H1 (cell line): ENCODE measurements around the gene TRMT10B. TPM values are rescaled to one million over a fixed set of nuclear protein-coding genes. Genes with fewer than 3 reads are reported as not detected.

Experiments
- CTCF ChIA-PET: fragments of 300-600 bp; sonication (Branson Sonifier 250); formaldehyde crosslinking; loops from one replicate; lab custom pipeline; 2021; ENCODE audit not compliant: partially characterized antibody; lab: Charles Lee
- POLR2A ChIA-PET: fragments of 300-600 bp; sonication (Branson Sonifier 250); formaldehyde crosslinking; loops from one replicate; lab custom pipeline; 2021; ENCODE audit warnings: inconsistent platforms; ENCODE audit not compliant: partially characterized antibody; lab: Charles Lee
- DNase-seq, 2 experiments: peaks; one replicate each; pipeline versions ENCODE4 v3.0.0 to v3.0.0-alpha.2; 2010 to 2022; ENCODE audit warnings: low spot score in 2 of 2, low read depth in 1 of 2, mixed read lengths in 1 of 2
- FAIRE-seq: peaks from 2 replicates; lab custom pipeline; 2011; peaks lifted over from hg19 to GRCh38; lab: Jason Lieb, UNC
- H2AFZ ChIP-seq: 2 replicates; pipeline ENCODE4 v1.8.1; 2012; ENCODE audit warnings: low read length, inconsistent platforms
- H2AK5ac ChIP-seq: 2 replicates; pipeline ENCODE4 v1.6.1; 2013; ENCODE audit warnings: low read depth, low read length
- H2BK120ac ChIP-seq: replicated peaks from 2 replicates; pipeline ENCODE3; 2013; ENCODE audit warnings: low read depth, low read length, inconsistent platforms
- H2BK12ac ChIP-seq: 2 replicates; pipeline ENCODE4 v1.6.1; 2013; ENCODE audit warnings: low read depth, low read length
- H2BK15ac ChIP-seq: 2 replicates; pipeline ENCODE4 v1.6.1; 2013; ENCODE audit warnings: low read length
- H2BK20ac ChIP-seq: 2 replicates; pipeline ENCODE4 v1.6.1; 2013; ENCODE audit warnings: low read length
- H2BK5ac ChIP-seq: 2 replicates; pipeline ENCODE4 v1.6.1; 2013; ENCODE audit warnings: low read depth, low read length
- H3K14ac ChIP-seq: 2 replicates; pipeline ENCODE4 v1.6.1; 2013; ENCODE audit warnings: inconsistent platforms; ENCODE audit not compliant: insufficient read length
- H3K18ac ChIP-seq: 2 replicates; pipeline ENCODE4 v1.6.1; 2013; ENCODE audit warnings: low read length; ENCODE audit errors: extremely low read depth
- H3K23ac ChIP-seq: 2 replicates; pipeline ENCODE4 v1.6.1; 2013; ENCODE audit warnings: inconsistent platforms; ENCODE audit not compliant: insufficient read length
- H3K23me2 ChIP-seq: 2 replicates; pipeline ENCODE4 v1.6.1; 2013; ENCODE audit warnings: low read depth, low read length
- H3K27ac ChIP-seq: 2 replicates; pipeline ENCODE4 v1.6.1; 2011; ENCODE audit warnings: low read depth, low read length, inconsistent platforms
- H3K27me3 ChIP-seq, 4 experiments: replicated peaks in 1 of 4; 1 replicate in 1 of 4; 2 replicates in 3 of 4; pipeline versions ENCODE4 v1.6.1 to v1.8.1; 2011 to 2013; ENCODE audit warnings: low read length in 3 of 4, mild to moderate bottlenecking in 3 of 4, inconsistent platforms in 2 of 4, mixed read lengths in 2 of 4, moderate library complexity in 1 of 4; ENCODE audit not compliant: control insufficient read depth in 3 of 4, insufficient read depth in 3 of 4; ENCODE audit errors: extremely low read depth in 1 of 4
- H3K36me3 ChIP-seq, 4 experiments: 2 replicates each; pipeline versions ENCODE4 v1.6.1 to v1.8.1; 2011 to 2013; ENCODE audit warnings: mild to moderate bottlenecking in 4 of 4, low read length in 3 of 4, moderate library complexity in 2 of 4, control low read depth in 1 of 4, inconsistent platforms in 1 of 4; ENCODE audit not compliant: insufficient read depth in 4 of 4, control insufficient read depth in 2 of 4
- H3K4ac ChIP-seq: replicated peaks from 2 replicates; pipeline ENCODE3; 2013; ENCODE audit warnings: low read length, low read depth, mixed read lengths, inconsistent platforms; ENCODE audit not compliant: insufficient read length
- H3K4me1 ChIP-seq, 4 experiments: replicated peaks in 1 of 4; 1 replicate in 1 of 4; 2 replicates in 3 of 4; pipeline versions ENCODE4 v1.6.1 to v1.8.1; 2011 to 2013; ENCODE audit warnings: low read length in 3 of 4, inconsistent platforms in 2 of 4, mixed read lengths in 1 of 4; ENCODE audit not compliant: insufficient read depth in 4 of 4, control insufficient read depth in 3 of 4
- H3K4me2 ChIP-seq, 2 experiments: 2 replicates each; pipeline versions ENCODE4 v1.6.1 to v1.8.1; 2011 to 2013; ENCODE audit warnings: low read depth in 2 of 2, low read length in 2 of 2, control low read depth in 1 of 2, inconsistent platforms in 1 of 2, mild to moderate bottlenecking in 1 of 2; ENCODE audit not compliant: insufficient read depth in 1 of 2
- H3K4me3 ChIP-seq, 4 experiments: fragments of 200-600, 300-600 bp in 1 of 4; sonication (generic), shearing (Covaris generic), sonication (Bioruptor Twin) in 1 of 4; 2 replicates each; pipeline versions ENCODE4 v1.5.1 to v1.8.1; 2011 to 2016; ENCODE audit warnings: low read length in 4 of 4, low read depth in 3 of 4, control low read depth in 2 of 4, inconsistent platforms in 2 of 4, mild to moderate bottlenecking in 2 of 4, mixed read lengths in 1 of 4, moderate library complexity in 1 of 4; ENCODE audit not compliant: insufficient read depth in 2 of 4; ENCODE audit errors: extremely low read depth in 1 of 4
- H3K56ac ChIP-seq: replicated peaks from 2 replicates; pipeline ENCODE3; 2013; ENCODE audit warnings: low read depth, mild to moderate bottlenecking, mixed read lengths, low read length, inconsistent platforms; ENCODE audit not compliant: insufficient read length
- H3K79me1 ChIP-seq: 2 replicates; pipeline ENCODE4 v1.6.1; 2013; ENCODE audit warnings: low read depth, low read length, control low read depth
- H3K79me2 ChIP-seq, 2 experiments: 2 replicates each; pipeline versions ENCODE4 v1.6.1 to v1.8.1; 2012 to 2013; ENCODE audit warnings: low read length in 2 of 2, mild to moderate bottlenecking in 2 of 2, inconsistent platforms in 1 of 2; ENCODE audit not compliant: insufficient read depth in 2 of 2, control insufficient read depth in 1 of 2
- H3K9ac ChIP-seq, 4 experiments: replicated peaks in 1 of 4; 1 replicate in 1 of 4; 2 replicates in 3 of 4; pipeline versions ENCODE4 v1.6.1 to v1.8.1; 2011 to 2013; ENCODE audit warnings: low read depth in 3 of 4, low read length in 3 of 4, control low read depth in 2 of 4, mild to moderate bottlenecking in 2 of 4, moderate library complexity in 2 of 4, inconsistent platforms in 1 of 4; ENCODE audit errors: extremely low read depth in 1 of 4
- H3K9me3 ChIP-seq, 2 experiments: 2 replicates each; pipeline versions ENCODE4 v1.6.1 to v1.8.1; 2012 to 2013; ENCODE audit warnings: mild to moderate bottlenecking in 2 of 2, moderate library complexity in 2 of 2, control low read depth in 1 of 2, inconsistent platforms in 1 of 2, low read depth in 1 of 2, low read length in 1 of 2, mixed read lengths in 1 of 2; ENCODE audit not compliant: insufficient read depth in 2 of 2
- H4K20me1 ChIP-seq, 2 experiments: replicated peaks in 1 of 2; 2 replicates each; pipeline versions ENCODE3 to v1.8.1; 2011 to 2013; ENCODE audit warnings: inconsistent platforms in 2 of 2, low read length in 2 of 2, mild to moderate bottlenecking in 1 of 2; ENCODE audit not compliant: insufficient read depth in 2 of 2, control insufficient read depth in 1 of 2
- H4K5ac ChIP-seq: 2 replicates; pipeline ENCODE4 v1.6.1; 2013; ENCODE audit warnings: low read length, low read depth, mixed read lengths, inconsistent platforms; ENCODE audit not compliant: insufficient read length
- H4K8ac ChIP-seq: 2 replicates; pipeline ENCODE4 v1.8.0; 2013; ENCODE audit warnings: mild to moderate bottlenecking, moderate library complexity, low read length, inconsistent platforms; ENCODE audit not compliant: insufficient read depth; ENCODE audit errors: extremely low read depth
- H4K91ac ChIP-seq: replicated peaks from 2 replicates; pipeline ENCODE3; 2013; ENCODE audit warnings: low read length, mixed read lengths, inconsistent platforms; ENCODE audit not compliant: insufficient read length
- MAFK ChIP-seq: IDR thresholded peaks from 2 replicates; pipeline ENCODE4 v1.6.1; 2012; ENCODE audit warnings: low read depth, mild to moderate bottlenecking, improper control_type of control experiment, low read length
- SP1 ChIP-seq: IDR thresholded peaks from 2 replicates; pipeline ENCODE4 v1.6.1; 2011; ENCODE audit warnings: low read depth, low read length
- WGBS, 2 experiments: shearing (Covaris generic) in 1 of 2; methylation state at CpG; one replicate each; pipeline versions ENCODE4 v1.1.6 to v1.1.7; 2013 to 2015; ENCODE audit warnings: low lambda C conversion rate in 2 of 2, mixed read lengths in 2 of 2, inconsistent platforms in 1 of 2, low coverage in 1 of 2, missing lambda C conversion rate in 1 of 2; ENCODE audit not compliant: insufficient replicate concordance in 2 of 2, insufficient coverage in 1 of 2, insufficient read length in 1 of 2; ENCODE audit errors: extremely low coverage in 1 of 2, missing lambda C conversion rate in 1 of 2; 5-methylcytosine and 5-hydroxymethylcytosine counted together
- polyA plus RNA-seq, 7 experiments: library from polyadenylated mRNA; depleted of rRNA in 3 of 7; stranded (reverse) in 5 of 7; unstranded in 2 of 7; fragments of >200 nt in 5 of 7; fragments of 200-250 nt in 2 of 7; gene quantifications; 1 replicate in 5 of 7; 2 replicates in 1 of 7; 4 replicates in 1 of 7; pipeline versions ENCODE4 v1.2.1 to v1.2.3, GENCODE V29; 2011 to 2013; ENCODE audit warnings: missing spikeins in 2 of 7, mixed read lengths in 2 of 7
- total RNA-seq: library from RNA; stranded (reverse); fragmentation: NEBNext Ultra II Directional; extraction: Animal tissue kit (Norgen Biotek cat#: 25700); gene quantifications from 2 replicates; pipeline ENCODE4 v1.2.1, GENCODE V29; 2021

TRMT10B gene
- total and polyA plus RNA-seq, 2 of the 8 experiments (the other 6 are each of a cell fraction or from before 2014, with no cell fraction given): 2.4 to 4.5 TPM

DNA sequence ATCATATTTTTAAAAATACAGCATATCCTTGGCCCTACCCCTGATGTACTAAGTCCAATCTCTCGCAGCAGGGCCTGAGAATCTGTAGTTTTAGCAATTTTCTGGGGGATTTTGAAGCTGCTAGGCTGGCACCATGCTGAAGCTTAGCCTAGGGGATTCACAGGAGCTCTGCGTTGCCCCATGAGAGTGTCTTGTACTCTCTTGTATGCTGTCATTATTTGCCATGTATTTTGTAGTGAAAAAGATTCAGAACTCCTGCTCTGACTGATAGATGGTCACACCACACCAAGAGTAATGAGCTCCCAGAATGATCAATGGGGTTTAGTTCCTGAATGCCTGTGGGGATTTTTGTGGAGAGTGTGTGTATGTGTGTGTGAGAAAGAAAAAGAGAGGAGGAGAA lies 20.7 kb upstream of the TRMT10B start:
- DNase-seq (no peak), FAIRE-seq (no peak)
- Histone ChIP-seq H3K23me2 (peaks cover 1% of the 10 kb centered on the region; the same call in 1 of the 2 replicates), H2BK15ac (no peak overlapping the region), H2AFZ (no peak overlapping the region), H3K4me3 (no peak overlapping the region), H3K27ac (no peak overlapping the region), H3K36me3 (no peaks in the 10 kb centered on the region), H3K9me3 (no peaks in the 10 kb centered on the region), H4K20me1 (no peaks in the 10 kb centered on the region), H4K8ac (no peak overlapping the region), H2BK20ac (no peak overlapping the region), H4K5ac (no peak overlapping the region), H2BK120ac (no peak overlapping the region), H3K4me1 (peaks cover 0 to 14% (median 3%) of the 10 kb centered on the region in 4 experiments; a peak in 4 of 7 replicates), H2BK5ac (no peak overlapping the region), H2AK5ac (no peak overlapping the region), H3K18ac (no peak overlapping the region), H3K4ac (no peak overlapping the region), H2BK12ac (no peak overlapping the region), H3K14ac (no peak overlapping the region), H4K91ac (no peak overlapping the region), H3K79me2 (no peaks in the 10 kb centered on the region), H3K23ac (no peak overlapping the region), H3K27me3 (no peaks in the 10 kb centered on the region), H3K79me1 (no peaks in the 10 kb centered on the region), H3K9ac (no peak overlapping the region), H3K56ac (no peak overlapping the region), H3K4me2 (no peak overlapping the region)
- WGBS, 2 experiments: 70% methylated on average over 2 of the region's 2 CpGs; no CpG with 5 or more reads in 1 of the 2 experiments
- POLR2A ChIA-PET: interaction anchor here (1.2 to 1.4 kb wide), 2 partner anchors 52 to 68 kb away, joined by 3 read pairs; partner anchors contain the start of genes DCAF10 and EXOSC3
- CTCF ChIA-PET: interaction anchor here (0.9 to 1.7 kb wide), 2 partner anchors 13 to 15 kb away, joined by 3 to 5 read pairs; no protein-coding TSS in a partner anchor
- TF ChIP-seq SP1 (no peak), MAFK (no peak)
